ENCODE data around the gene JDP2. TPM values are rescaled to one million over a fixed set of nuclear protein-coding genes. Genes with fewer than 3 reads are reported as not detected.

JDP2 gene
- total RNA-seq, 2 experiments from 2014 or later = 1.3 to 1.4 TPM

GRCh38 chr14:75424496-75424895 is 3.3 kb upstream of the JDP2 start:
- peaks cover 3% of the 10 kb centered on the region for H3K36me3 Mint-ChIP-seq (ENCODE audit: low read depth)
- peaks cover 15% of the 10 kb centered on the region for H3K27me3 Mint-ChIP-seq
- ATAC-seq (no peak), DNase-seq (no peak)
- H3K9me3 Mint-ChIP-seq = peaks cover 6% of the 10 kb centered on the region
- H3K4me3 Mint-ChIP-seq = no peak overlapping the region
- CTCF ChIA-PET = interaction anchor here (0.8 to 1.7 kb wide), 4 partner anchors 9 to 165 kb away, joined by 3 to 5 read pairs (median 4); no protein-coding TSS in a partner anchor
- intact Hi-C loops (cut with micrococcal nuclease) = no loop called here
- no peak overlapping the region for H3K27ac Mint-ChIP-seq
- TF ChIP-seq, protein P1, sequence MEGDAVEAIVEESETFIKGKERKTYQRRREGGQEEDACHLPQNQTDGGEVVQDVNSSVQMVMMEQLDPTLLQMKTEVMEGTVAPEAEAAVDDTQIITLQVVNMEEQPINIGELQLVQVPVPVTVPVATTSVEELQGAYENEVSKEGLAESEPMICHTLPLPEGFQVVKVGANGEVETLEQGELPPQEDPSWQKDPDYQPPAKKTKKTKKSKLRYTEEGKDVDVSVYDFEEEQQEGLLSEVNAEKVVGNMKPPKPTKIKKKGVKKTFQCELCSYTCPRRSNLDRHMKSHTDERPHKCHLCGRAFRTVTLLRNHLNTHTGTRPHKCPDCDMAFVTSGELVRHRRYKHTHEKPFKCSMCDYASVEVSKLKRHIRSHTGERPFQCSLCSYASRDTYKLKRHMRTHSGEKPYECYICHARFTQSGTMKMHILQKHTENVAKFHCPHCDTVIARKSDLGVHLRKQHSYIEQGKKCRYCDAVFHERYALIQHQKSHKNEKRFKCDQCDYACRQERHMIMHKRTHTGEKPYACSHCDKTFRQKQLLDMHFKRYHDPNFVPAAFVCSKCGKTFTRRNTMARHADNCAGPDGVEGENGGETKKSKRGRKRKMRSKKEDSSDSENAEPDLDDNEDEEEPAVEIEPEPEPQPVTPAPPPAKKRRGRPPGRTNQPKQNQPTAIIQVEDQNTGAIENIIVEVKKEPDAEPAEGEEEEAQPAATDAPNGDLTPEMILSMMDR (IDR thresholded peaks at IDR 0.05) = no peak
- peaks cover 16% of the 10 kb centered on the region for H3K4me1 Mint-ChIP-seq (ENCODE audit: low read depth)
- POLR2A ChIA-PET = no interaction called here

DNA sequence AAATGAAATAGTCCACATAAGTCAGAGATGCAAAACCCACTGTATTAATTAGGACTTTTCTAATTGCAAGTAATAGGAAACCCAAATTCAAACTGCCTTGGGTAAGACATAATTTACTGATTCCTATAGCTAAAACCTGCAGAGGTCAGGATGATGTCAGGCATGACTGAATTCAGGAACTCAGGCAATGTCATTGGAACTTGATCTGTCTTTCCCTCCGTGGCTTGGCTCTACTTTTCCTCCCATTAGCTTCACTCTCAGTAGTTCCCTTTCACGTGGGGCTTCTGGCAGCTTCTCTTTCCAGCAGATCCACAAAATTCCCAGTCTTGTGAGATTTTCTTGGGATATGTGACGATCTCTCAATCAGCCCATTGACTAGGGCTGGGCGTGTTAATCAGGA is 2.4 kb upstream of the JDP2 start:
- ATAC-seq (no peak), DNase-seq (no peak)
- ChIA-PET CTCF (interaction anchor here (0.7 to 1.7 kb wide), 3 partner anchors 8 to 118 kb away, joined by 3 to 4 read pairs (median 3); no protein-coding TSS in a partner anchor), POLR2A (no interaction called here)
- TF ChIP-seq, protein P1 (IDR thresholded peaks at IDR 0.05) = no peak
- Mint-ChIP-seq H3K27ac (no peak overlapping the region), H3K9me3 (peaks cover 6% of the 10 kb centered on the region), H3K4me1 (ENCODE audit: low read depth) (peaks cover 8% of the 10 kb centered on the region), H3K27me3 (peaks cover 15% of the 10 kb centered on the region), H3K4me3 (no peak overlapping the region), H3K36me3 (ENCODE audit: low read depth) (peaks cover 3% of the 10 kb centered on the region)
- intact Hi-C loops (cut with micrococcal nuclease) = no loop called here

DNA sequence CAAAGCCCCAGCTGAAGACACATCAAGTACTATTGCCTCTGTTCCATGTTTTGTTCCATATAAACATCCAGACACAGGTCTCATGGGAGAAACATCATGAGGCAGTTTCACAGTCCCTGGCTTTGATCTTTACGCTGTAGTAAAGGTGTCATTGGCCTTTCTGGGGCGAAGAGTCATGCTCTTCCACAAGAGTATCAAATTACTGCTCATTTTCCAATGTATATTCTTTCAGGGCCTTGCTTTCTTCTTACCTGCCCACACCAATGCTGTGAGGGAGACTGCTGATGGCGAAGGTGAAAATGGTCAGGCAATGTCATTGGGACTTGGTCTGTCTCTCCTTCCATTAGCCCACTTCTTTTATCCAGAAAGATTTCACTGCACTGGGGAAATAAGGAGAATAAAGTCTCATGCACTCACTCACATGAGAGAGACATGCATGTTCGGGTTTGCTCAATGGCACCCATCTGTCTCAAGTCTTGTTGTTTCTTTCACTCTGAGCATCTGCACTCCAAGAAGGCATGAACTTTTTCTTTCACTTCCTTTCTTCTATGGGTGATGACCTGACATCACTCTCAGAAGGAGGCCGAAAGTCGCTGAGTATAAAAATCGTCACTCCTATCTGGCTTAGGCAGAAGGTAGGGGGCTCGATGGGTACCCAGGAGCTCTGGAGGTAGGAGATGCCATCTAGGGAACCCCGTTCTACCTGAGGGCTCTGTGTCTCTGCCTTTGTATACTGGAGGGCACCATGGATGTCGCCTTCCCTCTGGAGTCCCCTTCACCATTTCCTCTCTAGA is 1.3 kb upstream of the JDP2 start:
- intact Hi-C loops (cut with micrococcal nuclease) = no loop called here
- ATAC-seq = peak; percentile 50
- Mint-ChIP-seq H3K9me3 (peaks cover 6% of the 10 kb centered on the region), H3K4me1 (ENCODE audit: low read depth) (peaks cover 8% of the 10 kb centered on the region), H3K27me3 (peaks cover 15% of the 10 kb centered on the region), H3K4me3 (peak overlapping the region; percentile 49), H3K27ac (no peak overlapping the region), H3K36me3 (ENCODE audit: low read depth) (peaks cover 3% of the 10 kb centered on the region)
- ChIA-PET POLR2A (no interaction called here), CTCF (interaction anchor here (1.7 kb wide), 1 partner anchor 62 kb away, joined by 4 read pairs; no protein-coding TSS in a partner anchor)
- TF ChIP-seq, protein P1 (IDR thresholded peaks at IDR 0.05) = no peak
- DNase-seq = peak; percentile 22

DNA sequence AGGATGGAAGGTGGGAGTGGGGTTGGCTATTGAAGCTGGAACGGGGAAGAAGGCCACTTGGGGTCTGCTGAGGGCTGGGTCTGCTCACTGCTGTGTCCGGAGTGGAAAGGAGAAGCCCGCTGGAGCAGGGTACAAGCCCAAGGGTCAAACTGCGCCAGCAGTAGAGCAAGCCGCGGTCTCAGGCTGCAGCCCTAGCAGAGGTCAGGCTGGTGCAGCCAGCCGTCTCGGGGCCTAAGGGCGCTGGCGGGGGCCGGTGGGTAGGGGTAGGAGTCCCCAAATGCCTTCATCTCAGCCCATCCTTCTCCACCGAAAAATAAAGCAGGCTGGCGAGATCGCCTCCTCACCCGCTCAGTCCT is 718 bp upstream of the JDP2 start:
- no peak overlapping the region for H3K27ac Mint-ChIP-seq
- H3K9me3 Mint-ChIP-seq = peaks cover 6% of the 10 kb centered on the region
- ATAC-seq (no peak), DNase-seq (no peak)
- TF ChIP-seq, protein P1 (IDR thresholded peaks at IDR 0.05) = no peak
- H3K27me3 Mint-ChIP-seq = peaks cover 15% of the 10 kb centered on the region
- intact Hi-C loops (cut with micrococcal nuclease) = no loop called here
- H3K36me3 Mint-ChIP-seq (ENCODE audit: low read depth) = peaks cover 3% of the 10 kb centered on the region
- H3K4me1 Mint-ChIP-seq (ENCODE audit: low read depth) = peaks cover 8% of the 10 kb centered on the region
- ChIA-PET CTCF (interaction anchor here (1.2 kb wide), 1 partner anchor 62 kb away, joined by 3 read pairs; no protein-coding TSS in a partner anchor), POLR2A (no interaction called here)
- H3K4me3 Mint-ChIP-seq = peak overlapping the region; percentile 49
